CD4-positive, alpha-beta T cell treated with Interleukin-21 for 1 hour (primary cell): ENCODE measurements around the gene TMEM140.

Experiments
- DNase-seq: peaks from one replicate; pipeline ENCODE4 v3.0.0-alpha.2; 2020

TMEM140 gene

DNA sequence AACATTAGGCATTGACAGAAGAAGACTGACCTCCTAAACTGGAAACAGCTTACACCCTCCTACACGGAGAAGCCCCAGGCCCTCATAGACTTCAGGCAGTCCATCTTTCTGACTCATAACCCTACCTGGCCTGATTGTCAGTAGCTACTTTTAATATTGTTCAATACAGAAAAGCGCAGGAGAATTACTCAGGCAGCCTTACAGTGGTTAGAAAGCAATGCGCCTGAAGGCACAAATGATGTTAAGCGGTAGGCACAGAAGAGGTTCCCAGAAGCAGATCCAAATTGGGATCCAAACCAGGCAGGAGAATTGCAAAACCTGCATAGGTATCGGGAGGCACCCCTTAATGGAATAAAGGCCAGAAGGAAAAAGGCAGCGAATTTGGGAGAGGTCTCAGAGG is 28.1 kb downstream of the TMEM140 start:
- no peak for DNase-seq

DNA sequence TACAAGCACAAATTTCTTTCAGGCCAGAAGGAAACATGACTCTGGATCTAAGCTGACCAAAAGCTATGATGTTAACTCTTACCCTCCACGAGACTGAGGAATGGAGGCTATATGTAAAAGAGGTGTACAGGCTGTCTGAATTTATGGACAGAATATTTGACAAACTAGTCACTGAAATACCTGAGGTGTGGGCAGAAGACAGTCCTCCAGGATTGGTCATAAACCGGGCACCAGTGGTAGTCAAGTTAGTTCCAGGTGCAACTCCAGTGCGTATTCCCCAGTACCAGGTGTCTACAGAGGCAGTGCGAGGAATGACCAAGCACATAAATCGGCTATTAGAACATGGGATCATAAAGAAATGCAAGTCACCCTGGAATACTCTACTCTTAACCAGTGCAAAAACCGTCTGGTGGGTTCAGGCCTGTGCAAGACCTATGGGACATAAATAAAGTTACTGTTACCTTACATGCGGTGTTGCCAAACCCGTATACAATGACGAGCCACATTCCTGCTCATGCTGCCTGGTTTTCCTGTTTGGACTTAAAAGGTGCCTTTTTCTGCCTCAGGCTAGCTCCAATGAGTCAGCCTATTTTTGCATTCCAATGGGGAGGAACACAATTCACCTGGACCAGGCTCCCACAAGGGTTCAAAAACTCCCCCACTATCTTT is 29.3 kb downstream of the TMEM140 start:
- no peak for DNase-seq

DNA sequence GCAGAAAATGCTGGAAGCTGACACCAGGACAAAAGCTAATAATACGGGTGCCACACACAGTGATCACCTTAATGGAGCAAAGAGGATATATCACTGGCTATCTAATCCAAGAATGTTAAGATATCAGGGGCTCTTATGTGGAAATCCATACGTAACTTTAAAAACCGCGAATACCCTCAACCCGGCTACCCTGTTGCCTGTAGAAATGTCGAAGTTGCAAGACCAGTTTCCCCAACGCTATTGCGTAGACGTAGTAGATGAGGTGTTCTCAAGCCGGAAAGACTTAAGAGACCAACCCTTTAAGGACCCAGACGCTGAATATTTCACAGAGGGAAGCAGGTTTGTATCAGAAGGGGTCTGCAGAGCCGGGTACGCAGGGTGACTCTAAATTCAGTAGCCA is 30.5 kb downstream of the TMEM140 start:
- DNase-seq, result no peak

DNA sequence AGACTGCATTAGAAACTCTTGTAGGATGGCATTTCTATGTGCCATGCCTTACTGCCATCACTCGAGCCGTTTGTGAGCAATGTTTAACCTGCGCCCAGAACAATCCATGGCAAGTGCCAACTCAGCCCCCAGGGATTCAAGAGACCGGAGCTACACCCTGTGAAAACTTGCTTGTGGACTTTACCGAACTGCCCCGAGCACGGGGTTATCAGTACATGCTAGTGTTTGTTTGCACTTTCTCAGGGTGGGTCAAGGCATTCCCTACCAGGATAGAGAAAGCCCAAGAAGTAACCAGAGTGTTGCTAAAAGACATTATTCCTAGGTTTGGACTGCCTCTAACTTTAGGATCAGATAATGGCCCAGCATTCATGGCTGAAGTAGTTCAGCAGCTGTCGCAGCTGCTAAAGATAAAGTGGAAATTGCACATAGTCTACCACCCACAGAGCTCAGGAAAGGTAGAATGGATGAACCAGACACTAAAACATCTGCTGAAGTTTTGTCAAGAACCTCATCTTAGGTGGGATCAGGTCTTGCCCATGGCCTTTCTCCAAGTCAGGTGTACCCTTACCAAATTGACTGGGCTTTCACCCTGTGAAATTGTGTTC is 31.6 kb downstream of the TMEM140 start:
- no peak for DNase-seq

DNA sequence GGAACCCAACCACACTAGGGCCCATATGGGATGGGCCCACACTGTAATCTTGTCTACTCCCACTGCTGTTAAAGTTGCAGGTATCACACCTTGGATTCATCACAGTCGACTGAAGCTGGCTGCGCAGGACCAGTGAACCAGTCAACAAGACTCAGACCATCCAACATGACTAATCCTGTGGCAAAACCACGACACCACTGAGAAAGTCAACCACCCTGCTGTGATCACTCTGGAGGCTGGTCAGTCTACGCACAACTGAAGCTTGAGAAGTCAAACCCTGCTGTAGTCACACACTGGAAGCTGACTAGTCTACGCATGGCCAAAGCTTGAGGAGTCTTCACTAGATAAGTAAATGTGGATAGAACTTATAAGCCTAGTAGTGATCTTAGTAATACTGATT is 32.2 kb downstream of the TMEM140 start:
- DNase-seq, result no peak

GRCh38 chr7:135181261-135181928 is 33.5 kb downstream of the TMEM140 start:
- no peak for DNase-seq

GRCh38 chr7:135181929-135182678 is 34.2 kb downstream of the TMEM140 start:
- DNase-seq, result no peak

GRCh38 chr7:135183478-135183877 is 35.6 kb downstream of the TMEM140 start:
- DNase-seq, result no peak

DNA sequence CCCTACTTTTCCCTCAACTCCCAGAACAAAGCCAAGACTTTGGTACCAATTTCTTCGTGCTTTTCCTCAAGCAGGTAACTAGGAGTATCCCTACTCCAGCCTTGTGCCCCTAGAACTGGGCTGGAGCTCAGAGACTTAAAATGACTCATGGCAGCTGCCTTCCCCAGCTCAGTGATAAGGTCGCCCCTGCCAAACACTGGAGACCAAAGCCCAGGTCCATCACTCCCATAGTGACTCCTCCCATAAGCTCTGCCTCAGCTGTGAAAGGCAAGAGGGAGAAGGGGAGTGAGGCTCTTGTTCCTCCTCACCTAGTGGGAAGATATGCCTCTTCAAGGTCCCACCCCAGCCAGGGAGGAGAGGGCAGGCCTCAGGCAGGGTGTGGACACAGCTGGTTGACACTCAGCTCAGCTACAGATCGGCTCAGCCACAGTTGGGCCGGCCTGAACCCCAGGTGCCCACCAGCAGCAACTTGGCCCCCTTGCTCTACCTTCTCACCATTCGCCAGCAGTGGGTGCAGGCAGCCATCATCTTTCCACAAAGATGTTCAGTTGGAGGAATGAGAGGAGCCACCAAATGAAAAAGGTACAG is 36.5 kb downstream of the TMEM140 start:
- no peak for DNase-seq

- no peak for DNase-seq
Measured at GRCh38 chr7:135185471-135186260, 37.8 kb downstream of the TMEM140 start.

GRCh38 chr7:135186261-135186540 is 38.3 kb downstream of the TMEM140 start:
- DNase-seq, result no peak

GRCh38 chr7:135186841-135187253 is 39.0 kb downstream of the TMEM140 start:
- DNase-seq, result no peak

DNA sequence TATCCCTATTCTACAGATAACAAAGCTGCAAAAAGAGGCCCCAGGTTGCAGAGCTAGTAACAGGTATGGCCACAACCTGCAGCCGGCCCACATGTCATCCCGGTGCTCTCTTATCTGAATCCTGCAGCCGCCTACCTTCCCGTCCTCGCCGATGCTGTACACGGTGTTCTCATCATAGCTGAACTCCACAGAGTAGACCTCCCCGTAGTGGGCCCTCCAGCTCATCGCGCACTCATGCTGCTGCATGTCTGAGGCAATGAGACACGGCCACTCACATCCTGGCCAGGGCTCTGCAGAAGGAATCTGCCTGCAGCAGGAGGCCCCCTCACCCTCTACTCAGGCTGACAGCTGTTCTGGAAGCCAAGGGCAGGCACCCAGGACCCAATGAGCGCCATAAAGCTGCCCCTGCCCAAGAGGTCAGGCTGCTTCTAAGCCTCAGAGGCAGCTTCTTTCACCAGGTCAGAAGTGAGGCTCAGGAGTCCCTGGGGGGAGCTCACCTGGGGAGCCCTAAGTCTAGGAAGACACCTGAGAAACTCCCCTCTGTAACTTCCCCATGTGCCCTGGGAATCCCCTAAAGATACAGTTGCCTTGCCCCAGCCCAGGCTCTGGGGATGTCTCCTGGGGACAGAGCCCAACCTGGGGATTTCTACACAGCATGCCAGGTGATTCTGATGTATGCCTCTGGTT is 40.6 kb downstream of the TMEM140 start:
- no peak for DNase-seq

DNA sequence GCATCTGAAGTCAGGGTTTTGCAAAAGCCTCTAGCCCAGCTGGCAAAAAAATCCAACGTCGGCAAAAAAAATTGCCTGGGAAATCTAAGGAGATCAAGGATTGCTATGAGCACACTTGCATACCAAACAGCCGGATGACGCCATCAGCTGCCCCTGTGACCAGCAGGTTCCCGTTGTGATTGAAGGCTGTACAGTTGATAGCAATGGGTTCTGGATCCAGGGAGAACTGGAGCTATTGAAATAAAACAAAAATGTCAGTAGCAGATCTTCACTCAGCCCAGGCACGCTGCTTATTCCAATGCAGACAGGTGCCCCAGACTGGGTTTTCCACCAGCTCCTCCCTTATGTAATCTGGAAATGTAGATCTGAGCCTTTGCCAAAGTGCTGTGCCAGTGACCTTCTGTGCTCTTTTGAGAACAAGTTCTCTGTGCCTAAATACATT is 41.4 kb downstream of the TMEM140 start:
- DNase-seq, result no peak

GRCh38 chr7:135189961-135190360 is 42.1 kb downstream of the TMEM140 start:
- no peak for DNase-seq

- DNase-seq, result no peak
Measured at GRCh38 chr7:135190703-135191102, 42.8 kb downstream of the TMEM140 start.

DNA sequence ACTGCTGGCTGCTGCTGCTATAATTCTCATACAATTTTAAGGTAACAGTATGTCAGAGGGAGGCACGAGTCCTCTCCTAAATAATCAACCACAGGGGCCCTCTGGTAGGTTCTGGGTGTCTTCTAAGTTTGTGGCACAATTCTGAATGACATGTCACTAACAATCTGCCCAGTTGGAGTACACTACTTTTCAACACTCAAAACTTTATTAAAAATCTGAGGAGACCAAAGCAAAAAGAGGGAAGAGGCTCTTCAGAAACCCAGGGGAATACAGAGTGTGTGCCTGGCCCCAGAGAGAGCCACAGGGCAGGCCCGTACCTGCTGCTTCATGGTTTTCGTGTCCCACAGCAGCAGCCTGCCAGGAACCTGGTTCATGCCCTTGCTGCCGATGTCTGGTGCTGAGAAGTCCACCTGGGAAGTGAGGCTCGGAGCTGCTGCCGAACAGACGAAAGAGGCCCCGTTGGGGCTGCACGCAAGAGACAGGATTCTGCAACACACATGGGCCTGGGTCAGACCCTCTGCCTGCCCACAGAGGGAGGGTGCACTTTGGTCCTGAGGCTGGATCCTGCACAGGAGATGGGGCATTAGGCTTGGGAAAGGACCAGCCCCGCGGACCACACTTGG is 45.2 kb downstream of the TMEM140 start:
- DNase-seq, result no peak

DNA sequence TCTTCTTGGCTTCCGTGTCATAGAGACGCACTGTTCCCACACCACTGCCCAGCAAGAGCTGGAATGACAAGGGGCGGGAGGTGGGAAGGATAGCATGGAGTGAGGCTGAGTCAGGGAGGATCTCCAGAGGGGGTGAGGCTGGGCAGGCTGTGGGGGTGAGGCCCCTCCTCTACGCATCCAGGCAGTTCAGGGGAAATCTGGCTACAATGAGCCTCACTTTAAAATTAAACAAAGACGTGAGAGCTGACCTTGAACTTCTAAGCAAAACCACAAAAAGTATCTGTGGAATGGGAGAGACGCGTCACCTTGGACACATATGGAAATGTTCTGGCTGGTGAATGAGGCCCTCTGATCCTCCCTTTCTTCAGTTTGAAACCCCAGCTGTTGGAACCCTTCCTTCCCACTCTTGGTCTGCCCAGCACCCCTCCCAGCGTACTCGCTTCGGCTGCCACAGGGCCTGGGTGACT is 45.8 kb downstream of the TMEM140 start:
- DNase-seq, result no peak

- no peak for DNase-seq
Measured at GRCh38 chr7:135194494-135195095, 46.7 kb downstream of the TMEM140 start.

GRCh38 chr7:135195156-135195555 is 47.3 kb downstream of the TMEM140 start:
- DNase-seq, result no peak
